SK-N-SH treated with all-trans-retinoic acid at 6 μM for 48 hours (cell line): ENCODE measurements around the gene SGPP1.

Source experiments
- ATAC-seq: fragments of 200-7000 bp; cut with Tn5 transposase; 3 replicates; pipeline ENCODE4 v1.9.1; 2020; ENCODE audit warnings: mild to moderate bottlenecking, moderate library complexity
- BACH2 ChIP-seq: fragments of 250-450 bp; sonication (Bioruptor Pico); IDR thresholded peaks from 2 replicates; pipeline ENCODE4 v1.9.0; 2021; ENCODE audit warnings: mild to moderate bottlenecking, borderline replicate concordance
- CSDC2 ChIP-seq: fragments of 250-450 bp; sonication (Bioruptor Pico); IDR thresholded peaks from 2 replicates; pipeline ENCODE4 v1.5.0; 2020; ENCODE audit warnings: mild to moderate bottlenecking, moderate library complexity
- ESRRG ChIP-seq: fragments of 250-450 bp; sonication (Bioruptor Pico); IDR thresholded peaks from 2 replicates; pipeline ENCODE4 v1.6.1; 2021; ENCODE audit warnings: mild to moderate bottlenecking
- GLIS3 ChIP-seq: fragments of 250-450 bp; sonication (Bioruptor Pico); IDR thresholded peaks from 2 replicates; pipeline ENCODE4 v1.5.0; 2020; ENCODE audit warnings: mild to moderate bottlenecking, moderate library complexity
- ISL1 ChIP-seq: fragments of 250-450 bp; sonication (Bioruptor Pico); IDR thresholded peaks from 2 replicates; pipeline ENCODE4 v2.1.2; 2022; ENCODE audit warnings: mild to moderate bottlenecking, moderate library complexity
- OSR1 ChIP-seq: fragments of 250-450 bp; sonication (Bioruptor Pico); IDR thresholded peaks from 2 replicates; pipeline ENCODE4 v1.8.0; 2022; ENCODE audit warnings: moderate library complexity, mild to moderate bottlenecking, inconsistent platforms
- PATZ1 ChIP-seq: fragments of 250-450 bp; sonication (Bioruptor Pico); IDR thresholded peaks from 2 replicates; pipeline ENCODE4 v1.8.0; 2020; ENCODE audit warnings: mild to moderate bottlenecking, moderate library complexity, borderline replicate concordance
- POU6F1 ChIP-seq: fragments of 250-450 bp; sonication (Bioruptor Pico); IDR thresholded peaks from 2 replicates; pipeline ENCODE4 v1.8.0; 2021; ENCODE audit warnings: low read depth, mild to moderate bottlenecking, moderate library complexity, borderline replicate concordance
- RARB ChIP-seq: fragments of 250-450 bp; sonication (Bioruptor Pico); IDR thresholded peaks from 2 replicates; pipeline ENCODE4 v1.8.0; 2021; ENCODE audit warnings: mild to moderate bottlenecking, moderate library complexity
- SNAI2 ChIP-seq: fragments of 250-450 bp; sonication (Bioruptor Pico); IDR thresholded peaks from 2 replicates; pipeline ENCODE4 v1.5.0; 2020; ENCODE audit warnings: mild to moderate bottlenecking, moderate library complexity
- TCF4 ChIP-seq: fragments of 250-450 bp; sonication (Bioruptor Pico); IDR thresholded peaks from 2 replicates; pipeline ENCODE4 v1.8.0; 2021; ENCODE audit warnings: mild to moderate bottlenecking, moderate library complexity, borderline replicate concordance
- TOX ChIP-seq: fragments of 250-450 bp; sonication (Bioruptor Pico); IDR thresholded peaks from 2 replicates; pipeline ENCODE4 v1.8.0; 2021; ENCODE audit warnings: mild to moderate bottlenecking, moderate library complexity, borderline replicate concordance
- ZC3H10 ChIP-seq: fragments of 250-450 bp; sonication (Bioruptor Pico); IDR thresholded peaks from 2 replicates; pipeline ENCODE4 v1.5.1; 2021; ENCODE audit warnings: mild to moderate bottlenecking, moderate library complexity
- ZFP3 ChIP-seq: fragments of 250-450 bp; sonication (Bioruptor Pico); IDR thresholded peaks from 2 replicates; pipeline ENCODE4 v1.5.0; 2020; ENCODE audit warnings: mild to moderate bottlenecking, moderate library complexity
- ZFP30 ChIP-seq: fragments of 450-650 bp; formaldehyde crosslinking; IDR thresholded peaks from 2 replicates; pipeline ENCODE4 v1.5.0; 2022; ENCODE audit warnings: mild to moderate bottlenecking, moderate library complexity
- ZNF565 ChIP-seq: fragments of 450-650 bp; formaldehyde crosslinking; conservative IDR thresholded peaks from 2 replicates; pipeline ENCODE4 v1.5.0; 2020; ENCODE audit warnings: low read depth, mild to moderate bottlenecking, moderate library complexity
- ZNF70 ChIP-seq: fragments of 450-650 bp; formaldehyde crosslinking; IDR thresholded peaks from 2 replicates; pipeline ENCODE4 v1.5.0; 2020; ENCODE audit warnings: mild to moderate bottlenecking, moderate library complexity
- ZNF8 ChIP-seq: fragments of 450-650 bp; formaldehyde crosslinking; IDR thresholded peaks from 2 replicates; pipeline ENCODE4 v1.5.0; 2020; ENCODE audit warnings: mild to moderate bottlenecking, moderate library complexity
- TF ChIP-seq, protein P1 (sequence below): fragments of 250-450 bp; sonication (Bioruptor Pico); IDR thresholded peaks from 2 replicates; pipeline ENCODE4 v1.5.1; 2020; ENCODE audit warnings: low read depth, mild to moderate bottlenecking, moderate library complexity
- TF ChIP-seq, protein P2 (sequence below): fragments of 250-450 bp; sonication (Bioruptor Pico); IDR thresholded peaks from 2 replicates; pipeline ENCODE4 v1.5.0; 2020; ENCODE audit warnings: mild to moderate bottlenecking, moderate library complexity
- TF ChIP-seq, protein P3 (sequence below): fragments of 250-450 bp; sonication (Bioruptor Pico); IDR thresholded peaks from 2 replicates; pipeline ENCODE4 v1.5.1; 2021; ENCODE audit warnings: mild to moderate bottlenecking, moderate library complexity

SGPP1 gene

DNA sequence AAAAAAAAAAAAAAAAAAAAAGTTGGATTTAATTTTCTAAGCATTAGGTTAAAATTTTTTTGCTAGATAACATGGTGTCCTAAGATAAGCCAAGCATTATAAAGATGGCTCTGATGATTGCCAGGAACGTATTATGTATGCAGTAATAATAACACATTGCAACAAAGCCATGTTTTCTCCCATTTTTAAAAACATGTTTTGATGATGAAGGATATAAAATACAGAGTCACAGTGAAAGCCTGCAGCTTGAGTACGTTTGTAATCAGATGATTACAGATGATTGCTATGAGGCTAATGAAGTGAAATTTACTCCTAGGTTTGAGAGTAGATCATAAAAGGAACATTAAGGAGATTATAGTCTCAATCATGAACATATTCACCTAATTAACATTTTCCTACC is 72.9 kb downstream of the SGPP1 start:
- TF ChIP-seq TOX (CRISPR knock-in tag) (no peak), BACH2 (CRISPR knock-in tag) (no peak), ZFP30 (CRISPR knock-in tag) (no peak), CSDC2 (CRISPR knock-in tag) (no peak), ZNF565 (no peak), OSR1 (CRISPR knock-in tag) (no peak), GLIS3 (CRISPR knock-in tag) (no peak), SNAI2 (CRISPR knock-in tag) (no peak), ZNF70 (CRISPR knock-in tag) (no peak), TCF4 (CRISPR knock-in tag) (no peak), RARB (no peak)
- TF ChIP-seq, all 23 proteins: peak for 0
- ATAC-seq = no peak

GRCh38 chr14:63654346-63654745 is 73.5 kb downstream of the SGPP1 start:
- no peak for TF ChIP-seq CSDC2 (CRISPR knock-in tag)
- ATAC-seq = no peak

DNA sequence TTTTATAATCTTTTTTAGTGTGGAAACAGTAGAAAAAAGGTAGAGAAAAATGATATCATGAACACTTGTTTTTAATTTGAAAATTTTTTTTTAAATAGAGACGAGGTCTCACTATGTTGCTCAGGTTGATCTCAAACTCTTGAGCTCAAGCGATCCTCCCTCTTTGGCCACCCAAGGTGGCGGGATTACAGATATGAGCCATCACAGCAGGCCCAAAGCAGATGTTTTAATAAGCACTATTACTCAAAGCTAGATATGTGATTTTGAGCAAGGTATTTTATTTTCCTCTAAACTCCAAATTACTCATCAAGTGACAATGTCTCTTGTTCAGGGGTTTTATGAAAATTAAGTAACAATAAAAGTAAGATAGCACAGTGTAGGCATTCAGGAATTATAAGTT is 75.5 kb downstream of the SGPP1 start:
- TF ChIP-seq RARB = no peak
- no peak for ATAC-seq

DNA sequence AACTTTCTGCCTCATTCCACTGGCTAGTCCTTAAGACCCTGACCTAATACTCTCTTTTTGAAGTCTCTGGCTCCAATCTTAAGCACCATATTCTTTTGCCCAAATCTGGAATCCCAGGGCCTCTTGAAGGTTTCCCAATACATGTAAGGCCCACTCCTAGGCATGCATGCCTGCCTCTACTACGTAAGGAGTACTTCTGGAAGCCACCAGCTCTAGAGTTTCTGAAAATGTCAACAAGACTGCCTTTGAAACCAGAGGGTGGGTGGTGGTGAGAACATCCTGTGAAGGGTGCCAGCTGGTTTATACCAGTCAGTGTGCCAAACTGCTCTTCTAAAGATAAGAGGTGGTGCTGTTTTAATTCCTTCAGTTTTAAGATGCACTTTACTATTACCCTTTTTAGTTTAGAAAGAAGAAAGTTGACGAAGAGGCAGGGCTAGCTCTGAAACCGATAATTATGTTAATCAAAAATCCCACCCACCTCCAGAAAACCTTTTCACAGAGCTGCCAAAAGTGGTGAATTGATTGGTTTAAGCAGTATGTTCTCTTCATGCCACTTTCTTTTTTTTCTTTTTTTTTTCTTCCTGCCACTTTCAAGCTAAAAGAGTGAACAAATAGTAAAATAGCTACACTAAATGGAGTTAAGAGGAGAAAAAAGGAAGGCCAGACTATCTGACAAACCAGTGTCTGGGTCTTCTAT is 77.5 kb downstream of the SGPP1 start:
- TF ChIP-seq CSDC2 (CRISPR knock-in tag) (no peak), ZFP3 (no peak), ZC3H10 (no peak), POU6F1 (CRISPR knock-in tag) (no peak), ESRRG (no peak), OSR1 (CRISPR knock-in tag) (no peak), TOX (CRISPR knock-in tag) (no peak), ZNF70 (CRISPR knock-in tag) (no peak), PATZ1 (no peak), ISL1 (no peak), BACH2 (CRISPR knock-in tag) (no peak), ZNF565 (no peak), SNAI2 (CRISPR knock-in tag) (no peak), ZNF8 (CRISPR knock-in tag) (no peak)
- TF ChIP-seq, protein P1, sequence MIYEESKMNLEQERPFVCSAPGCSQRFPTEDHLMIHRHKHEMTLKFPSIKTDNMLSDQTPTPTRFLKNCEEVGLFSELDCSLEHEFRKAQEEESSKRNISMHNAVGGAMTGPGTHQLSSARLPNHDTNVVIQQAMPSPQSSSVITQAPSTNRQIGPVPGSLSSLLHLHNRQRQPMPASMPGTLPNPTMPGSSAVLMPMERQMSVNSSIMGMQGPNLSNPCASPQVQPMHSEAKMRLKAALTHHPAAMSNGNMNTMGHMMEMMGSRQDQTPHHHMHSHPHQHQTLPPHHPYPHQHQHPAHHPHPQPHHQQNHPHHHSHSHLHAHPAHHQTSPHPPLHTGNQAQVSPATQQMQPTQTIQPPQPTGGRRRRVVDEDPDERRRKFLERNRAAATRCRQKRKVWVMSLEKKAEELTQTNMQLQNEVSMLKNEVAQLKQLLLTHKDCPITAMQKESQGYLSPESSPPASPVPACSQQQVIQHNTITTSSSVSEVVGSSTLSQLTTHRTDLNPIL (CRISPR knock-in tag) = no peak
- TF ChIP-seq, protein P2, sequence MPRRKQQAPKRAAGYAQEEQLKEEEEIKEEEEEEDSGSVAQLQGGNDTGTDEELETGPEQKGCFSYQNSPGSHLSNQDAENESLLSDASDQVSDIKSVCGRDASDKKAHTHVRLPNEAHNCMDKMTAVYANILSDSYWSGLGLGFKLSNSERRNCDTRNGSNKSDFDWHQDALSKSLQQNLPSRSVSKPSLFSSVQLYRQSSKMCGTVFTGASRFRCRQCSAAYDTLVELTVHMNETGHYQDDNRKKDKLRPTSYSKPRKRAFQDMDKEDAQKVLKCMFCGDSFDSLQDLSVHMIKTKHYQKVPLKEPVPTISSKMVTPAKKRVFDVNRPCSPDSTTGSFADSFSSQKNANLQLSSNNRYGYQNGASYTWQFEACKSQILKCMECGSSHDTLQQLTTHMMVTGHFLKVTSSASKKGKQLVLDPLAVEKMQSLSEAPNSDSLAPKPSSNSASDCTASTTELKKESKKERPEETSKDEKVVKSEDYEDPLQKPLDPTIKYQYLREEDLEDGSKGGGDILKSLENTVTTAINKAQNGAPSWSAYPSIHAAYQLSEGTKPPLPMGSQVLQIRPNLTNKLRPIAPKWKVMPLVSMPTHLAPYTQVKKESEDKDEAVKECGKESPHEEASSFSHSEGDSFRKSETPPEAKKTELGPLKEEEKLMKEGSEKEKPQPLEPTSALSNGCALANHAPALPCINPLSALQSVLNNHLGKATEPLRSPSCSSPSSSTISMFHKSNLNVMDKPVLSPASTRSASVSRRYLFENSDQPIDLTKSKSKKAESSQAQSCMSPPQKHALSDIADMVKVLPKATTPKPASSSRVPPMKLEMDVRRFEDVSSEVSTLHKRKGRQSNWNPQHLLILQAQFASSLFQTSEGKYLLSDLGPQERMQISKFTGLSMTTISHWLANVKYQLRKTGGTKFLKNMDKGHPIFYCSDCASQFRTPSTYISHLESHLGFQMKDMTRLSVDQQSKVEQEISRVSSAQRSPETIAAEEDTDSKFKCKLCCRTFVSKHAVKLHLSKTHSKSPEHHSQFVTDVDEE (CRISPR knock-in tag) = no peak
- TF ChIP-seq, protein P3, sequence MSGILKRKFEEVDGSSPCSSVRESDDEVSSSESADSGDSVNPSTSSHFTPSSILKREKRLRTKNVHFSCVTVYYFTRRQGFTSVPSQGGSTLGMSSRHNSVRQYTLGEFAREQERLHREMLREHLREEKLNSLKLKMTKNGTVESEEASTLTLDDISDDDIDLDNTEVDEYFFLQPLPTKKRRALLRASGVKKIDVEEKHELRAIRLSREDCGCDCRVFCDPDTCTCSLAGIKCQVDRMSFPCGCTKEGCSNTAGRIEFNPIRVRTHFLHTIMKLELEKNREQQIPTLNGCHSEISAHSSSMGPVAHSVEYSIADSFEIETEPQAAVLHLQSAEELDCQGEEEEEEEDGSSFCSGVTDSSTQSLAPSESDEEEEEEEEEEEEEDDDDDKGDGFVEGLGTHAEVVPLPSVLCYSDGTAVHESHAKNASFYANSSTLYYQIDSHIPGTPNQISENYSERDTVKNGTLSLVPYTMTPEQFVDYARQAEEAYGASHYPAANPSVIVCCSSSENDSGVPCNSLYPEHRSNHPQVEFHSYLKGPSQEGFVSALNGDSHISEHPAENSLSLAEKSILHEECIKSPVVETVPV (CRISPR knock-in tag) = no peak
- ATAC-seq = no peak
